K562 (cell line): ENCODE data around the gene BLM. TPM values are rescaled to one million over a fixed set of nuclear protein-coding genes. Genes with fewer than 3 reads are reported as not detected.

ENCODE experiments used
- BCOR ChIP-seq: fragments of 450-650 bp; IDR thresholded peaks from 2 replicates; pipeline ENCODE4 v1.6.1; 2016
- ETV1 ChIP-seq: fragments of 450-650 bp; conservative IDR thresholded peaks from 2 replicates; pipeline ENCODE4 v1.6.1; 2016; ENCODE audit warnings: missing genetic modification characterization, control low read depth, low read depth, missing compliant biosample characterization
- HES1 ChIP-seq: fragments of 450-650 bp; IDR thresholded peaks from 2 replicates; pipeline ENCODE4 v1.6.1; 2016; ENCODE audit warnings: low read depth, mild to moderate bottlenecking, moderate library complexity
- HMGN3 ChIP-seq: IDR thresholded peaks from 2 replicates; pipeline ENCODE4 v1.6.1; 2011; ENCODE audit warnings: borderline replicate concordance, low read depth, mild to moderate bottlenecking, mixed read lengths, low read length; ENCODE audit not compliant: insufficient read length; ENCODE audit errors: extremely low read depth
- MYC ChIP-seq, 2 experiments: fragments of 250-450 bp in 1 of 2; sonication (Bioruptor Pico) in 1 of 2; IDR thresholded peaks; 2 replicates each; pipeline versions ENCODE4 v1.5.1 to v1.6.1; 2012 to 2021; ENCODE audit warnings: low read depth in 2 of 2, borderline replicate concordance in 1 of 2, improper control_type of control experiment in 1 of 2, low read length in 1 of 2, mild to moderate bottlenecking in 1 of 2, moderate library complexity in 1 of 2
- RBM22 ChIP-seq: fragments of 200-400 bp; formaldehyde crosslinking; IDR thresholded peaks from 2 replicates; pipeline ENCODE4 v1.6.1; 2018; ENCODE audit warnings: low read length, low read depth; ENCODE audit not compliant: poor library complexity, severe bottlenecking
- SRSF1 ChIP-seq: fragments of 200-400 bp; formaldehyde crosslinking; IDR thresholded peaks from 2 replicates; pipeline ENCODE4 v1.6.1; 2017; ENCODE audit warnings: mild to moderate bottlenecking, low read depth, low read length, moderate library complexity
- TEAD2 ChIP-seq: fragments of 450-650 bp; IDR thresholded peaks from 2 replicates; pipeline ENCODE4 v1.6.1; 2016; ENCODE audit warnings: missing genetic modification characterization, control low read depth, missing compliant biosample characterization
- ZNF644 ChIP-seq: fragments of 200-800 bp; sonication (Bioruptor generic); IDR thresholded peaks from 2 replicates; pipeline ENCODE4 v1.6.1; 2016; ENCODE audit warnings: low read depth, missing genetic modification characterization, missing compliant biosample characterization
- ZZZ3 ChIP-seq: fragments of 450-650 bp; IDR thresholded peaks from 2 replicates; pipeline ENCODE4 v1.6.1; 2016; ENCODE audit warnings: antibody characterized with exemption, mild to moderate bottlenecking, moderate library complexity
- polyA plus RNA-seq, 8 experiments: library from polyadenylated mRNA; depleted of rRNA in 4 of 8; stranded (reverse) in 5 of 8; unstranded in 3 of 8; fragments of >200 nt; fragmentation: Nextera tagmentation in 2 of 8; fragmentation: Illumina TruSeq in 1 of 8; extraction: Ambion mirVana in 2 of 8; extraction: Trizol in 1 of 8; gene quantifications; 2 replicates each; pipeline versions ENCODE4 v1.2.1 to v1.2.3, GENCODE V29; 2011 to 2014; ENCODE audit warnings: inconsistent platforms in 1 of 8, missing spikeins in 1 of 8
- total RNA-seq, 7 experiments: library from RNA; depleted of rRNA in 6 of 7; stranded (reverse); fragments of >200 nt in 6 of 7; fragmentation: Illumina TruSeq in 2 of 7; extraction: Trizol in 2 of 7; gene quantifications; 2 replicates each; pipeline versions ENCODE4 v1.2.1 to v1.2.3, GENCODE V29; 2011 to 2021; ENCODE audit warnings: low replicate concordance in 1 of 7
- TF ChIP-seq, protein P1 (sequence below), 3 experiments: fragments of 200-800 bp in 1 of 3; fragments of 250-450 bp in 1 of 3; fragments of 450-650 bp in 1 of 3; sonication (Bioruptor Pico) in 1 of 3; sonication (Bioruptor generic) in 1 of 3; formaldehyde crosslinking in 1 of 3; IDR thresholded peaks; 2 replicates each; pipeline versions ENCODE4 v1.6.1 to v1.8.0; 2016 to 2022; ENCODE audit warnings: mild to moderate bottlenecking in 2 of 3, missing genetic modification characterization in 2 of 3, missing compliant biosample characterization in 1 of 3, moderate library complexity in 1 of 3
- TF ChIP-seq, protein P2 (sequence below): fragments of 250-450 bp; sonication (Bioruptor Pico); IDR thresholded peaks from 2 replicates; pipeline ENCODE4 v1.4.0; 2020
- TF ChIP-seq, protein P3 (sequence below), 2 experiments: fragments of 200-800 bp in 1 of 2; sonication (Bioruptor generic) in 1 of 2; sonication (generic) in 1 of 2; formaldehyde crosslinking in 1 of 2; IDR thresholded peaks in 1 of 2; conservative IDR thresholded peaks in 1 of 2; 2 replicates each; pipeline versions ENCODE4 v1.5.0 to v1.6.1; 2016 to 2020; ENCODE audit warnings: missing compliant biosample characterization in 1 of 2, missing genetic modification characterization in 1 of 2, missing genetic modification reagents in 1 of 2

Gene BLM
- total and polyA plus RNA-seq, 9 of the 15 experiments (the other 6 are each of a cell fraction or from before 2014, with no cell fraction given): 21.0 to 56.0 (median 43.9) TPM

DNA sequence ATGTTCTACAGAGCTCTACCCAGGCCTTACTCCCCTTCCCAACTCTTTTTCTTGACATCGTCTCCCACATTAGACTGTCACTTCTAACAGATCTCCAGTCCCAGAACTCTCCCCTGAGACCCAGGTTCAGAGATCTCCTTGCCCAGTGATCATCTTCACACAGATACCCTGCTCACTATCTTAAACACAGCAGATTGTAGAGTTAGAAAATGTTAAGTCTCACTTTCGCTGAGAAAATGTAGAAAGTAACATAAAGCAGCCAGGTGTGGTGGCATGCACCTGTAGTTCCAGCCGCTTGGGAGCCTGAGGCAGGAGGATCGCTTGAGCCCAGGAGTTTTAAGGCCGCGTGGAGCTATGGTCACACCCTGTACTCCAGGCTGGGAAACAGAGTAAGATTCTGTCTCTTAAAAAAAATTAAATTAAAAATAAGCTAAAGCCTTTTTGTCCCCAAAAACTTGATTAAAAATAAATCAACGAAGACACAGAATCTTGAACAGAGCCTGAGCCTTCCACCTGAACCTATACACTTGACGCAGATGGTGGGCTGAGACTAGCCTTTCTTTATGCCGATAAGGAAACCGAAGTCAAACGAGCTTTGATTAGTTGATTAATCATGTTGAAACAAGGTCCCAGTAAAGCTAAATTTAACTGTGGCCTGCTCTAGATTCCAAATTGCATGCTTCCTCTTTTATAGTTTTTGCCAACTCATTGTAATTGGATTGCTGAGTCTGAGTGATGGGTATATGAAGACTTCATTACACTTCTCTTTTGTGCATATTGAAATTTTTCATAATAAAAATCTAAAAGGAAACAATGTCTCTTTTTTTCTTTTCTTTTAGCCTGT lies 31.3 kb upstream of the BLM start (continued):
- TF ChIP-seq, protein P1, sequence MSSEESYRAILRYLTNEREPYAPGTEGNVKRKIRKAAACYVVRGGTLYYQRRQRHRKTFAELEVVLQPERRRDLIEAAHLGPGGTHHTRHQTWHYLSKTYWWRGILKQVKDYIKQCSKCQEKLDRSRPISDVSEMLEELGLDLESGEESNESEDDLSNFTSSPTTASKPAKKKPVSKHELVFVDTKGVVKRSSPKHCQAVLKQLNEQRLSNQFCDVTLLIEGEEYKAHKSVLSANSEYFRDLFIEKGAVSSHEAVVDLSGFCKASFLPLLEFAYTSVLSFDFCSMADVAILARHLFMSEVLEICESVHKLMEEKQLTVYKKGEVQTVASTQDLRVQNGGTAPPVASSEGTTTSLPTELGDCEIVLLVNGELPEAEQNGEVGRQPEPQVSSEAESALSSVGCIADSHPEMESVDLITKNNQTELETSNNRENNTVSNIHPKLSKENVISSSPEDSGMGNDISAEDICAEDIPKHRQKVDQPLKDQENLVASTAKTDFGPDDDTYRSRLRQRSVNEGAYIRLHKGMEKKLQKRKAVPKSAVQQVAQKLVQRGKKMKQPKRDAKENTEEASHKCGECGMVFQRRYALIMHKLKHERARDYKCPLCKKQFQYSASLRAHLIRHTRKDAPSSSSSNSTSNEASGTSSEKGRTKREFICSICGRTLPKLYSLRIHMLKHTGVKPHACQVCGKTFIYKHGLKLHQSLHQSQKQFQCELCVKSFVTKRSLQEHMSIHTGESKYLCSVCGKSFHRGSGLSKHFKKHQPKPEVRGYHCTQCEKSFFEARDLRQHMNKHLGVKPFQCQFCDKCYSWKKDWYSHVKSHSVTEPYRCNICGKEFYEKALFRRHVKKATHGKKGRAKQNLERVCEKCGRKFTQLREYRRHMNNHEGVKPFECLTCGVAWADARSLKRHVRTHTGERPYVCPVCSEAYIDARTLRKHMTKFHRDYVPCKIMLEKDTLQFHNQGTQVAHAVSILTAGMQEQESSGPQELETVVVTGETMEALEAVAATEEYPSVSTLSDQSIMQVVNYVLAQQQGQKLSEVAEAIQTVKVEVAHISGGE (CRISPR knock-in tag; IDR thresholded peaks at IDR 0.05): 0 out of 6 replicates have a peak, but pooled peaks of 1 of the 3 experiments have one; percentile 18
- TF ChIP-seq ZZZ3 (no peak), HMGN3 (no peak), HES1 (0 out of 2 replicates have a peak, but pooled peaks have one; percentile 32), RBM22 (no peak), SRSF1 (no peak), ETV1 (tag) (no peak), MYC (IDR thresholded peaks at IDR 0.05; ENCODE audit: low read depth, low read length) (peak; percentile 25; the same call in 1 of the 2 replicates), MYC (CRISPR knock-in tag; IDR thresholded peaks at IDR 0.05; ENCODE audit: borderline replicate concordance, low read depth) (no peak), TEAD2 (no peak), ZNF644 (tag) (no peak), BCOR (peak; percentile 50; the same call in 1 of the 2 replicates)
- TF ChIP-seq, protein P2, sequence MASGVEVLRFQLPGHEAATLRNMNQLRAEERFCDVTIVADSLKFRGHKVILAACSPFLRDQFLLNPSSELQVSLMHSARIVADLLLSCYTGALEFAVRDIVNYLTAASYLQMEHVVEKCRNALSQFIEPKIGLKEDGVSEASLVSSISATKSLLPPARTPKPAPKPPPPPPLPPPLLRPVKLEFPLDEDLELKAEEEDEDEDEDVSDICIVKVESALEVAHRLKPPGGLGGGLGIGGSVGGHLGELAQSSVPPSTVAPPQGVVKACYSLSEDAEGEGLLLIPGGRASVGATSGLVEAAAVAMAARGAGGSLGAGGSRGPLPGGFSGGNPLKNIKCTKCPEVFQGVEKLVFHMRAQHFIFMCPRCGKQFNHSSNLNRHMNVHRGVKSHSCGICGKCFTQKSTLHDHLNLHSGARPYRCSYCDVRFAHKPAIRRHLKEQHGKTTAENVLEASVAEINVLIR (CRISPR knock-in tag): no peak
- TF ChIP-seq, protein P3, sequence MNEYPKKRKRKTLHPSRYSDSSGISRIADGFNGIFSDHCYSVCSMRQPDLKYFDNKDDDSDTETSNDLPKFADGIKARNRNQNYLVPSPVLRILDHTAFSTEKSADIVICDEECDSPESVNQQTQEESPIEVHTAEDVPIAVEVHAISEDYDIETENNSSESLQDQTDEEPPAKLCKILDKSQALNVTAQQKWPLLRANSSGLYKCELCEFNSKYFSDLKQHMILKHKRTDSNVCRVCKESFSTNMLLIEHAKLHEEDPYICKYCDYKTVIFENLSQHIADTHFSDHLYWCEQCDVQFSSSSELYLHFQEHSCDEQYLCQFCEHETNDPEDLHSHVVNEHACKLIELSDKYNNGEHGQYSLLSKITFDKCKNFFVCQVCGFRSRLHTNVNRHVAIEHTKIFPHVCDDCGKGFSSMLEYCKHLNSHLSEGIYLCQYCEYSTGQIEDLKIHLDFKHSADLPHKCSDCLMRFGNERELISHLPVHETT (CRISPR knock-in tag; conservative IDR thresholded peaks at IDR 0.05 in 1 of 2, IDR thresholded peaks at IDR 0.05 in 1 of 2): no peak
